Panc1 (cell line): ENCODE results near the gene USH1G. TPM values are rescaled to one million over a fixed set of nuclear protein-coding genes. Genes with fewer than 3 reads are reported as not detected.

Experiments used
- ATAC-seq: fragments of 200-7000 bp; cut with Tn5 transposase; 2 replicates; pipeline ENCODE4 v1.9.1; 2020; ENCODE audit warnings: mild to moderate bottlenecking, moderate library complexity
- BruUV-seq: library from RNA; stranded (reverse); fragments of 400-500 nt; replicated peaks from 2 replicates; lab custom pipeline; 2021; lab: Mats Ljungman, UMichigan
- CTCF ChIA-PET: fragments of 300-600 bp; sonication (Branson Sonifier 250); formaldehyde crosslinking; loops from one replicate; lab custom pipeline; 2022; ENCODE audit warnings: antibody characterized with exemption; lab: Charles Lee
- POLR2A ChIA-PET: fragments of 300-600 bp; sonication (Branson Sonifier 250); formaldehyde crosslinking; loops from one replicate; lab custom pipeline; 2022; ENCODE audit warnings: antibody characterized with exemption; lab: Charles Lee
- DNase-seq: peaks from one replicate; pipeline ENCODE4 v3.0.0-alpha.2; 2010; ENCODE audit warnings: low read depth, low spot score
- H3K27ac ChIP-seq: 2 replicates; pipeline ENCODE4 v1.5.1; 2011; ENCODE audit warnings: mild to moderate bottlenecking, low read length, inconsistent platforms
- H3K27me3 ChIP-seq: fragments of 200-500 bp; sonication (Bioruptor generic); 2 replicates; pipeline ENCODE4 v1.6.0; 2014; ENCODE audit warnings: low read length, inconsistent platforms; ENCODE audit not compliant: control insufficient read depth, insufficient read depth
- H3K36me3 ChIP-seq: fragments of 200-500 bp; sonication (Bioruptor generic); 2 replicates; pipeline ENCODE4 v1.5.1; 2014; ENCODE audit warnings: inconsistent platforms, mild to moderate bottlenecking, low read length, moderate library complexity; ENCODE audit not compliant: control insufficient read depth, insufficient read depth
- H3K4me1 ChIP-seq: 2 replicates; pipeline ENCODE4 v1.5.1; 2011; ENCODE audit warnings: inconsistent platforms, mild to moderate bottlenecking, low read length, moderate library complexity; ENCODE audit not compliant: control insufficient read depth, insufficient read depth
- H3K4me3 ChIP-seq, 2 experiments: 2 replicates each; pipeline ENCODE4 v1.5.1; 2011 to 2012; ENCODE audit warnings: low read depth in 2 of 2, low read length in 2 of 2, mild to moderate bottlenecking in 2 of 2, inconsistent platforms in 1 of 2, moderate library complexity in 1 of 2
- H3K9me3 ChIP-seq: fragments of 200-500 bp; sonication (Bioruptor generic); 2 replicates; pipeline ENCODE4 v1.5.1; 2014; ENCODE audit warnings: low read depth, mild to moderate bottlenecking, inconsistent platforms, low read length, moderate library complexity; ENCODE audit not compliant: control insufficient read depth, insufficient read depth
- CTCF ChIP-seq: fragments of 450-650 bp; IDR thresholded peaks from 2 replicates; pipeline ENCODE4 v1.5.1; 2017; ENCODE audit warnings: mild to moderate bottlenecking
- POLR2AphosphoS5 ChIP-seq: IDR thresholded peaks from 2 replicates; pipeline ENCODE4 v1.6.1; 2012; ENCODE audit warnings: mild to moderate bottlenecking, low read depth, low read length, moderate library complexity
- REST ChIP-seq, 2 experiments: IDR thresholded peaks; 2 replicates each; pipeline ENCODE4 v1.6.1; 2011 to 2012; ENCODE audit warnings: low read depth in 2 of 2, control low read depth in 1 of 2, low read length in 1 of 2, mild to moderate bottlenecking in 1 of 2, moderate library complexity in 1 of 2; ENCODE audit not compliant: insufficient read depth in 1 of 2
- SIN3A ChIP-seq: IDR thresholded peaks from 2 replicates; pipeline ENCODE4 v1.6.1; 2012; ENCODE audit warnings: low read depth, mild to moderate bottlenecking, low read length, moderate library complexity, borderline replicate concordance; ENCODE audit not compliant: insufficient read depth
- TCF7L2 ChIP-seq: IDR thresholded peaks from 2 replicates; pipeline ENCODE4 v1.6.1; 2011; ENCODE audit warnings: mild to moderate bottlenecking, low read depth, low read length, inconsistent platforms
- in situ Hi-C: cut with HindIII; loops from 2 replicates; pipeline ENCODE4 v1.10.0; 2016; ENCODE audit warnings: low sequenced_read_pairs, low pct_unique_long_range_greater_than_20kb
- intact Hi-C: fragments of 100-400 bp; cut with micrococcal nuclease; formaldehyde crosslinking; loops from one replicate; pipeline ENCODE4 v1.10.0; 2022; ENCODE audit not compliant: unreplicated experiment
- total RNA-seq: library from RNA; stranded (reverse); gene quantifications from one replicate; pipeline ENCODE4 v1.2.1, GENCODE V29; 2021; ENCODE audit not compliant: unreplicated experiment

USH1G gene
- total RNA-seq, 1 experiment from 2014 or later, result not detected

- intact Hi-C loops (no loop called here), in situ Hi-C loops (no loop called here)
- no peak overlapping the region for H3K4me3 ChIP-seq
- no peak overlapping the region for H3K27ac ChIP-seq
- DNase-seq (no peak), ATAC-seq (no peak)
- no TSS peak for BruUV-seq
- ChIA-PET CTCF (no interaction called here), POLR2A (no interaction called here)
- TF ChIP-seq POLR2AphosphoS5, result no peak
- no peak for TF ChIP-seq TCF7L2
- no peak for TF ChIP-seq REST (IDR thresholded peaks at IDR 0.05; ENCODE audit: insufficient read depth in 1 of 2, low read depth in 2 of 2, low read length in 1 of 2)
- no peak for TF ChIP-seq SIN3A
- TF ChIP-seq CTCF, result no peak
- no peaks in the 10 kb centered on the region for H3K27me3 ChIP-seq
- no peaks in the 10 kb centered on the region for H3K36me3 ChIP-seq
- no peaks in the 10 kb centered on the region for H3K9me3 ChIP-seq
- no peaks in the 10 kb centered on the region for H3K4me1 ChIP-seq
Measured at GRCh38 chr17:74903034-74903433, 20.0 kb downstream of the USH1G start.

GRCh38 chr17:74901353-74902135 lies 21.5 kb downstream of the USH1G start:
- TF ChIP-seq REST (IDR thresholded peaks at IDR 0.05; ENCODE audit: insufficient read depth in 1 of 2, low read depth in 2 of 2, low read length in 1 of 2), result no peak
- TF ChIP-seq SIN3A, result no peak
- no peak for TF ChIP-seq CTCF
- no peak for TF ChIP-seq POLR2AphosphoS5
- TF ChIP-seq TCF7L2, result no peak
- POLR2A ChIA-PET, result interaction anchor here (0.6 kb wide), 2 partner anchors 32 to 119 kb away, joined by 3 to 9 read pairs; no protein-coding TSS in a partner anchor
- H3K4me3 ChIP-seq, result no peak overlapping the region
- H3K27me3 ChIP-seq, result no peaks in the 10 kb centered on the region
- CTCF ChIA-PET, result interaction anchor here (0.6 kb wide), 1 partner anchor 36 kb away, joined by 5 read pairs; no protein-coding TSS in a partner anchor
- no peak overlapping the region for H3K27ac ChIP-seq
- intact Hi-C loops, result no loop called here
- no TSS peak for BruUV-seq
- peak; percentile 39; the same call in 1 of the 2 replicates for ATAC-seq
- in situ Hi-C loops, result no loop called here
- DNase-seq, result no peak
- H3K4me1 ChIP-seq, result no peaks in the 10 kb centered on the region
- H3K9me3 ChIP-seq, result no peaks in the 10 kb centered on the region
- H3K36me3 ChIP-seq, result no peaks in the 10 kb centered on the region
